Suprapubic skin (tissue), 4 donors: ENCODE results near the gene AMPD3.

Experiments
- EP300 ChIP-seq: sonication (generic); formaldehyde crosslinking; IDR thresholded peaks from one replicate; pipeline ENCODE4 v1.6.1; 2017; ENCODE audit warnings: antibody characterized with exemption
- POLR2A ChIP-seq, 2 donors: fragments of 450-650 bp; IDR thresholded peaks; one replicate each; pipeline ENCODE4 v1.6.1; 2017; ENCODE audit warnings: antibody characterized with exemption in 2 of 2, mild to moderate bottlenecking in 2 of 2, moderate library complexity in 2 of 2
- POLR2AphosphoS5 ChIP-seq, 3 donors: sonication (generic); formaldehyde crosslinking; IDR thresholded peaks; one replicate each; pipeline ENCODE4 v1.6.1; 2017; ENCODE audit warnings: antibody characterized with exemption in 3 of 3
- TF ChIP-seq, protein P1 (sequence below), 2 donors: fragments of 200-600 bp in 1 of 2; fragments of 450-650 bp in 1 of 2; sonication (generic) in 1 of 2; IDR thresholded peaks; one replicate each; pipeline ENCODE4 v1.5.1; 2016 to 2019; ENCODE audit warnings: antibody characterized with exemption in 2 of 2, mild to moderate bottlenecking in 1 of 2, moderate library complexity in 1 of 2

- TF ChIP-seq POLR2AphosphoS5 (IDR thresholded peaks at IDR 0.05) (no peak), POLR2A (IDR thresholded peaks at IDR 0.05) (no peak), EP300 (no peak)
- TF ChIP-seq, protein P1, sequence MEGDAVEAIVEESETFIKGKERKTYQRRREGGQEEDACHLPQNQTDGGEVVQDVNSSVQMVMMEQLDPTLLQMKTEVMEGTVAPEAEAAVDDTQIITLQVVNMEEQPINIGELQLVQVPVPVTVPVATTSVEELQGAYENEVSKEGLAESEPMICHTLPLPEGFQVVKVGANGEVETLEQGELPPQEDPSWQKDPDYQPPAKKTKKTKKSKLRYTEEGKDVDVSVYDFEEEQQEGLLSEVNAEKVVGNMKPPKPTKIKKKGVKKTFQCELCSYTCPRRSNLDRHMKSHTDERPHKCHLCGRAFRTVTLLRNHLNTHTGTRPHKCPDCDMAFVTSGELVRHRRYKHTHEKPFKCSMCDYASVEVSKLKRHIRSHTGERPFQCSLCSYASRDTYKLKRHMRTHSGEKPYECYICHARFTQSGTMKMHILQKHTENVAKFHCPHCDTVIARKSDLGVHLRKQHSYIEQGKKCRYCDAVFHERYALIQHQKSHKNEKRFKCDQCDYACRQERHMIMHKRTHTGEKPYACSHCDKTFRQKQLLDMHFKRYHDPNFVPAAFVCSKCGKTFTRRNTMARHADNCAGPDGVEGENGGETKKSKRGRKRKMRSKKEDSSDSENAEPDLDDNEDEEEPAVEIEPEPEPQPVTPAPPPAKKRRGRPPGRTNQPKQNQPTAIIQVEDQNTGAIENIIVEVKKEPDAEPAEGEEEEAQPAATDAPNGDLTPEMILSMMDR (IDR thresholded peaks at IDR 0.05), result no peak
These were observed 79.3 kb downstream of the AMPD3 start for GRCh38 chr11:10534316-10534715.
